GM19240 (cell line): ENCODE results near the gene CFAP210.
"Not testable (repeated sequence)": the region's sequence is repeated elsewhere in the genome, so short reads cannot be mapped to it uniquely, and the experiment has no call there.

ENCODE experiments used
- DNase-seq: peaks from one replicate; pipeline ENCODE4 v3.0.0; 2011; ENCODE audit warnings: low spot score; ENCODE audit not compliant: insufficient read length

CFAP210 gene

GRCh38 chr2:169623235-169623634 lies 71.0 kb downstream of the CFAP210 start:
- no peak for DNase-seq

- DNase-seq, result no peak
These were observed 73.7 kb downstream of the CFAP210 start for GRCh38 chr2:169620509-169620908.

- no peak for DNase-seq
These were observed 74.3 kb downstream of the CFAP210 start for GRCh38 chr2:169619946-169620345.

- DNase-seq, result not testable (repeated sequence)
These were observed 78.2 kb downstream of the CFAP210 start for GRCh38 chr2:169615982-169616381.

GRCh38 chr2:169613876-169614275 lies 80.3 kb downstream of the CFAP210 start:
- no peak for DNase-seq

GRCh38 chr2:169609264-169609663 lies 84.9 kb downstream of the CFAP210 start:
- no peak for DNase-seq

GRCh38 chr2:169599568-169599967 lies 94.6 kb downstream of the CFAP210 start:
- DNase-seq, result no peak

- no peak for DNase-seq
These were observed 95.2 kb downstream of the CFAP210 start for GRCh38 chr2:169598982-169599381.

GRCh38 chr2:169596546-169596945 lies 97.7 kb downstream of the CFAP210 start:
- not testable (repeated sequence) for DNase-seq
